AG10803 (cell line): Measurements from ENCODE around the gene SRM.
A peak's percentile ranks its signal among the peaks of the same experiment; 100 is the strongest.

ENCODE experiments used
- DNase-seq: peaks from one replicate; pipeline ENCODE4 v3.0.0; 2010; ENCODE audit warnings: low read depth
- H3K4me3 ChIP-seq: 2 replicates; pipeline ENCODE4 v1.5.1; 2011; ENCODE audit warnings: mild to moderate bottlenecking, low read length, control low read depth
- TF ChIP-seq, protein P1 (sequence below): conservative IDR thresholded peaks from 2 replicates; pipeline ENCODE4 v1.5.1; 2011; ENCODE audit warnings: mild to moderate bottlenecking, low read length, control low read depth, inconsistent platforms

Gene SRM

DNA sequence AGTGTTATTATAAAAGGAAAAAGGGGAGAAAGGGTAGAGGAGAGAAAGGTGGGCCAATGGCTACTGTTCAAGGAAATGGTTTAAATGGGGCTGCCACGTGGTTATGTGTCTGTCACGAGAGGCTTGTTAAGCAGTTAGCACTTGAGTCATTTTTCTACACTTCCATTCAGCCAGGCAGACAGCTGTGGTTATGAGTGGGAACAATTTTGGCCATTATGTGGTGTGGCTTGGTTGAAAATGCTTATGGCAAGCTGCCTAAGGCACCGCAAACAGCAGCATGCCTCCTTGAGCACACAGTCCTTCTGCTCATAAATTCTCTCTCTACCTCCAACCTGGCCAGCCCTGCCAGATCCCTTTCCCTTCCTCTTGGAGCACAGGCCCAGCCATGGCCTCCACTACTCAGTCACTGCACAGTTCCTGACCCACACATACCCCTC, 3.2 kb upstream of the SRM start:
- peak; percentile 94 for DNase-seq
- no peak overlapping the region for H3K4me3 ChIP-seq
- TF ChIP-seq, protein P1, sequence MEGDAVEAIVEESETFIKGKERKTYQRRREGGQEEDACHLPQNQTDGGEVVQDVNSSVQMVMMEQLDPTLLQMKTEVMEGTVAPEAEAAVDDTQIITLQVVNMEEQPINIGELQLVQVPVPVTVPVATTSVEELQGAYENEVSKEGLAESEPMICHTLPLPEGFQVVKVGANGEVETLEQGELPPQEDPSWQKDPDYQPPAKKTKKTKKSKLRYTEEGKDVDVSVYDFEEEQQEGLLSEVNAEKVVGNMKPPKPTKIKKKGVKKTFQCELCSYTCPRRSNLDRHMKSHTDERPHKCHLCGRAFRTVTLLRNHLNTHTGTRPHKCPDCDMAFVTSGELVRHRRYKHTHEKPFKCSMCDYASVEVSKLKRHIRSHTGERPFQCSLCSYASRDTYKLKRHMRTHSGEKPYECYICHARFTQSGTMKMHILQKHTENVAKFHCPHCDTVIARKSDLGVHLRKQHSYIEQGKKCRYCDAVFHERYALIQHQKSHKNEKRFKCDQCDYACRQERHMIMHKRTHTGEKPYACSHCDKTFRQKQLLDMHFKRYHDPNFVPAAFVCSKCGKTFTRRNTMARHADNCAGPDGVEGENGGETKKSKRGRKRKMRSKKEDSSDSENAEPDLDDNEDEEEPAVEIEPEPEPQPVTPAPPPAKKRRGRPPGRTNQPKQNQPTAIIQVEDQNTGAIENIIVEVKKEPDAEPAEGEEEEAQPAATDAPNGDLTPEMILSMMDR, result no peak

DNA sequence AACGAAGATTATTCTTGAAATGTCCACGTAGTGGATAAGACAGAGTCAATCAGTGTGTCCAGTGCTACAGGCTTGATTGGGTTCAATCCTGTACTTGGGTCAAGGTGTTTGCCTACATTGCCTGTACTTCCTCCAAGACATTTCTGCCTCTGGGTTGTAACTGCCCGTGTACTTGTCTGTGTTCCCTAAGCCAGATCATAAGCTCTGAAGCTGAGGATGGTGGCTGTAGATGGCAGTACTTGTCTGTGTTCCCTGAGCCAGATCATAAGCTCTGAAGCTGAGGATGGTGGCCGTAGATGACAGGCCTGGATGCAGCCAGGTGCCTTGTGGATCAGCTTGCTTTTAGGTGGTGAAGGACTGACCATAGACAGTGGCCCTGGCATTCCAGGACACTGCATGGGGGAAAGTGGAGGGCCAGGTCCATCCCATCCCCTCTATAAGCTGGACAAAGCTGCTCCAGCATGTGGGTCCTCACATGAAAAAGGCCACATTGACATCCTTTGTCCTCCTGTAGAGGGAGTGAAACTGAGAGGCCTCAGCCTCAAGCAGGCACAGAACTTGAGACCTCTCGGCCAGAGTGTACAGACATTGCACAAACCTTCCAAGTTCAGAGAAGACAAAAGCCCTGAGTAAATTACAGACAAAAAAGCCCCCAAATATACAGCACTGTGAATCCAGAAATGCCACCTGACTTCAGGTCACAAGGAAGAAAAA, 2.0 kb upstream of the SRM start:
- no peak for DNase-seq
- H3K4me3 ChIP-seq, result no peak overlapping the region
- TF ChIP-seq, protein P1, result no peak

DNA sequence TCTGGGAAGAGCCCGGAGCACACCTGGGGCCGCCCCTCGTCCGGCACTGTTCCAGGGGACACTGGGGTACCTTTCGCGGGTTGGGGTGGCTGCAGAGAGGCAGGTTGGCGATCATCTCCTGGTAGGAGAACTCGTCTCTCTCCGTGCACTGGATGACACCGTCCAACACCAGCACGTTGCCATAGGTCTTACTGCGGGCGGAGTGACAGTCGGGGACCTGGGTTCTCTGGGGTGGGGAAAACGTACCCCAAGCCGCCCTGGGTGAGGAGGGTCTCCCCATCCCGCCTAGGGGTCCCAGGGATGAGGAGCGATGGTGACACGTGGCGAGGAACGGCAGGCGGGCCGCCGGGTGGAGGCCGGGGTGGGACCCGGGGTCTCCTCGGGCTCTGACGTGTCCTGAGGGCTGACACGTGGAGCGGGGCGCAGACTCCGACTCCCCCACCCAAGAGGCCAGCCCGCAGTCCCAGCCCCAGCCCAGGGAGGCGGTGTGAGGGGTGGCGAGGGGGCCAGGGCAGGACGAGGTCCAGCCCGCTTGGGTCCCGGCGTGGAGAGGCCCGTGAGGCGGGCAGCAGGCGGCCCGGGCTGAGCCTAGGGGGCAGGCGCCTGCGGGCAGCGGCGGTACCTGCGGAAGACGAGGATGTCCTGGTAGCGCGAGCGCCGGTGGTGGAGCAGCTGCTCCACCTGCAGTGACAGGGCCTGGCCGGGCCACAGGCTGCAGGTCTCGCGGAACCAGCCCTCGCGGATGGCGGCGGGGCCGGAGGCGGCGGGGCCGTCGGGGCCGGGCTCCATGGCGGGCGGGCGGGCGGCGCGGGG, 457 bp downstream of the SRM start:
- DNase-seq, result no peak
- TF ChIP-seq, protein P1, result no peak
- H3K4me3 ChIP-seq, result peak overlapping the region; percentile 83

DNA sequence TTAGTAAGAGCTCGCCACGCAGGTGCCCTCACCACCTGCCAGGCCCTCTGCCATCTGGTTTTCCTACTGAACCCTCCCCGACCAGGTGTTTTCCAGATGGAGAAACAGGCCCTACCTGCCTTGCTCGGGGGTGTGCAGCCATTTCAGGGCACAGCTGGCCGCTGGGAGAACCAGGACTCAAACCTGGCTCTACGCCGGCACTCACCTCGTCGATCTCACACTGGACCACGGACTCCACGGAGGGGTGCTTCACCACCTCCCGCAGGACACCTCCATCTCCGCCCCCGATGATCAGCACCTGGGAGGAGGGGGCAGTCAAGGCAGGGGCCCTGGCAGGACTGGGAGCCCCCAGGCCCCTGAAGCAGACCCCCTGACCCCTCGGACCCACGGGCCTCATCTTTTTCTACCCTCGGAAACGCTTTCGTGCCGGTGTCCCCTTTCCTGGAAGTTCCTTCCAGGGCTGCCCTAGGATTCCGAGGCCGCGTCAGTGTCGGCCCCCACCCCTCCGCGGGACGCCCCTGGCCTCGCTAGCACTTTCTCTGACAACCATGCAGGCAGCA, 1.1 kb downstream of the SRM start:
- TF ChIP-seq, protein P1, result no peak
- no peak for DNase-seq
- H3K4me3 ChIP-seq, result peak overlapping the region; percentile 83

DNA sequence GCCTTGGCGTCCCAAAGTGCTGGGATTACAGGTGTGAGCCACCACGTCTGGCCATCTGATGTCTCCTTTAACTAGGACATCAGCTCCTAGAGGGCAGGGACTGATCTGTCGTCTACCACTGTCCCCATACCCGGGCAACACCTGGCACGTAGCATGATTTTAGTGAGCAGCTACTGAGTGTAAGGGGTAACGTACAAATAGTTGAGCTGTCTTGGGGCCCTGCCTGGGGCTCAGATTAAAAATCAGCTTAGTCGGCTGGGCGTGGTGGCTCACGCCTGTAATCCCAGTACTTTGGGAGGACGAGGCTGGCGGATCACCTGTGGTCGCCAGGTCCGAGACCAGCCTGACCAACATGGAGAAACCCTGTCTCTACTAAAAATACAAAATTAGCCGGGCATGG, 1.8 kb downstream of the SRM start:
- H3K4me3 ChIP-seq, result no peak overlapping the region
- TF ChIP-seq, protein P1, result no peak
- DNase-seq, result no peak

DNA sequence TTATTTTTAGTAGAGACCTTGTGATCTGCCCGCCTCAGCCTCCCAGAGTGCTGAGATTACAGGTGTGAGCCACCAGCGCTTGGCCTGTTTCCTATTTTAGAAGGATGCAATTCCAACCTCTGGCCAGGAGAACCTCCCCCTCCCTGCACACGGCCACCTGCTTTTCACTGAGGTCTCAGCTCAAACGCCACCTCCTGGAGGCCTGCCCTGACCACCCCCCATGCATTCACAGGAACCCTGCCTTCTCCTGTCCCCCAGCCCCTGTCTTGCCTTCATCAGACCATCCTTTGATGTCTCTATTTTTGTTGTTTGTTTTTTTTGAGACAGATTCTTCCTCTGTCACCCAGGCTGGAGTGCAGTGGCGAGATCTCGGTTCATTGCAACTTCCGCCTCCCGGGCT, 2.3 kb downstream of the SRM start:
- no peak for DNase-seq

More for the DNA sequence above, 2.3 kb downstream of the SRM start:
- no peak overlapping the region for H3K4me3 ChIP-seq
- TF ChIP-seq, protein P1, result no peak
